HG03520 (cell line): ENCODE data around the gene SDE2.

Experiments used
- ATAC-seq: cut with Tn5 transposase; IDR thresholded peaks from one replicate; pipeline ENCODE4 v1.9.1; 2021; ENCODE audit warnings: mild to moderate bottlenecking, moderate library complexity; ENCODE audit not compliant: unreplicated experiment

SDE2 gene

DNA sequence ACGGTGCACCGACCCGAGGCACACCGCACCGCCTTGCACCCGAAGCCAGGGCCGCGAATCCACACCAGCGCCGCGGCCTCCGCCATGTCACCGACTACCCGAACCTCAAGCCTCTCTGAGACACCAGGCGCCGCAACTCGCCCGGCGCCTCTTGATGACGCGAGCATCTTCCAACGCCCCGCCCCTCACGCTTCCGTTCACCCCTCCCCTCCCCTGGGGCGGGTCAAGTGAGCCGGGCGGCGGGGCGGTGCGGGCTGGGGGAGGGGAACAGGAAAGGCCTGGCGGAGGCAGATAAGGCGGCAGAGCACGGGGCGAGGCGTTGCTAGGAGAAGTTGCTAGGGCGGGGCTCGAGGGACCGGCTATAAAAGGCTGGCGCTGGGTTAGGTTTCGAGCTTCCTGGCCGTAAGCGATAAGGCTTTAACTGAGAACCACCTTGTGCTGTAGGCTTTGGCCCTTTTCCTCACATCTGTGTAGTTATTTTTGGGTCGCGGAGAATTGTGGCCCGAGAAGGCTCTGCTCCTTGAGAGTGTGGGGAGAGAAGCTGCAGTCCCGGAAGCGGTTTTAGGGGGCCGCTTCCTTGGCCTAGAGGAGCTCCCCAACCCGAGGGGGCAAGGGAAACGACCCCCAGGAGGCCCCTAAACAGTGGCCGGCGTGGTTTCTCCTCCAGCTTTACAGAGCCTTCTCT is at the start of gene SDE2:
Gene SDE2, minus strand, starts transcription at position 117 of the 685 bp plus-strand sequence. Its CDS starts 31 bp downstream, at position 86.
- peak; percentile 73 for ATAC-seq

DNA sequence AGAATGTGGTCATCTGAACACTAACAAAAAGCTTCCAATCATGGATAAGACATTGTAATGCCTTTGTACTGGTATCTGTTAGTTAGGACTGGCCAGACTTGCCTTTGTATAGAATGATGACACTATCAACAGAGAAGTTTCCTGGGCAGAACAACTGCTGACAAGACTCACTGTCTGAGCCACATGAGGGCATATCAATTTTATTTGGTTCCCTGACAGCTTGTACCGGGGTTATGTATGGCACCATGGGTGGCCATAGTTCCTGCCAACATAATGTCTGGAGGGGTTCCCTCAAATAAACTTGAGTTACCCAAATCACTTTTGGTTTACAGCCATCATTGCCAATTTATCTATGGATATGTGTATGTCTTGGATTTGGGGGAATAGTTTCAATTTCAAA is 49.7 kb upstream of the SDE2 start:
- ATAC-seq = no peak

DNA sequence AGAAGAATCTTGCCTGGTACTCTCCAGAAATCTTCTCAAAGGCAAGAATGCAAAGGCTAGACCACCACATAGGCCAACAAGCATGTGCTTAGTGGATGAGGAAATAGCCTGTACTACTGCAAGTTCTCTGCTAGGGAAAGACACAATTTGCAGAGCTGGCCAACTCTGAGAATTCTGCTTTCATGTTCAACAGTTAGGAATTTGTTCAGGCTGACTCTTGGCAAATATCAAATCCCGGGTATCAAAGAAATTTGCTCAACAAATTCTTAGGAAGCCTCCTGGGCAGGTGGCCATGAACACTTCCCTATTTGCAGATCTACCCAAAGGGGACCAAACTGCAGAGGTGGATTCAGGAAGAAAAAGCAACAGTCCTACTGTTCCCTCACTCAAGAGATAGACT is 48.4 kb upstream of the SDE2 start:
- no peak for ATAC-seq

DNA sequence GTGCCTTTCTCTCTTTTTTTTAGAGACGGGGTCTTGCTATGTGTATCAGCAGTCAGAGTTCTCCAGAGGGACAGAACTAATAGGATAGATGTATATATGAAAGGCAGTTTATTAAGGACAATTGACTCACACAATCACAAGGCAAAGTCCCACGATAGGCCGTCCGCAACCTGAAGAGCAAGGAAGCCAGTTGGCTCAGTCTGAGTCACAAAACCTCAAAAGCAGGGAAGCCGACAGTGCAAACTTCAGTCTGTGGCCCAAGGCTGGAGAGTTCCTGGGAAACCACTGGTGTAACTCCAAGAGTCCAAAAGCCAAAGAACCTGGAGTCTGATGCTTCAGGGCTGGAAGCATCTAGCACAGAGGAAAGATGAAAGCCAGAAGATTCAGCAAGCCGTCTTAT is 47.1 kb upstream of the SDE2 start:
- ATAC-seq = no peak

DNA sequence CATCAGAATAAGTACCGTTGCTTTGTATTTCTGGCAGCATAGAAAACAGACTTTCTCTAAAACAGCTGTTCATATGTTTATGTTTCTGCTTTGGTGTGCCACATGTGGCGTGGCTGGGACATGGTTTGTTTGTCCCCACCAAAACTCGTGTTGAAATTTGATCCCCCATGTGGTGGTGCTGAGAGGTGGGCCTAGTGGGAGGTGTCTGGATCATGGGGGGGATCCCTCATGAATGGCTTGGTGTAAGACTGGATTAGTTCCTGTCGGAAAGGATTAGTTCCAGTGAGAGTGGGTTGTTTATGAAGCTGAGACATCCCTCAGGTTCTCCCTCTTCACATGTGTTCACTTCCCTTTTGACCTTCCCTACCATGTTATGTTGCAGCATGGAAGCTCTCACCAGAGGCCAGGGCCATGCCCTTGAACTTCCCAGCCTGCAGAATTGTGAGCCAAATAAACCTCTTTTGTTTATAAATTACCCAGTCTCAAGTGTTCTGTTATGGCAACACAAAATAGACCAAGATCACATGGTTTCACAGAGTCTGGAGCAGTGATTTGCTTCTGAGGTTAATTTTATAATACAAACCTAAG is 45.5 kb upstream of the SDE2 start:
- ATAC-seq = no peak

DNA sequence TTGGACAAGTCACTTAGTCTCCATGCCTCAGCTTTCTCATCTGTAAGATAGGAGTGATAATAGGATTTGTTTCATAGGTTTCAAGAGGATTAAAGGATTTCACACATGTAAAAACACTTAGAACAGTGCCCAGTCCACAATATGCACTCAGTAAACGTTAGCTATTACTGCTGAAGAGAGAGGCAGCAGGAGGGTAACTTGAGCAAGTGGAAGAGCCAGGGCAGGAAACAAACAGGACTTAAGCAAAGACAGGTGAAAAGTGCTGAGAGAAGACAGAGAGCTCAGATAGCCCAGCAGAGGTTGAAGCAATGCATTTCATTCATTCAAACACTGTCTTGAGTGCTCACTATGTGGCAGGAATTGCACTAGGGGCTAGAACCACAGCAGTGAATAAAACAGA is 42.3 kb upstream of the SDE2 start:
- ATAC-seq = no peak

DNA sequence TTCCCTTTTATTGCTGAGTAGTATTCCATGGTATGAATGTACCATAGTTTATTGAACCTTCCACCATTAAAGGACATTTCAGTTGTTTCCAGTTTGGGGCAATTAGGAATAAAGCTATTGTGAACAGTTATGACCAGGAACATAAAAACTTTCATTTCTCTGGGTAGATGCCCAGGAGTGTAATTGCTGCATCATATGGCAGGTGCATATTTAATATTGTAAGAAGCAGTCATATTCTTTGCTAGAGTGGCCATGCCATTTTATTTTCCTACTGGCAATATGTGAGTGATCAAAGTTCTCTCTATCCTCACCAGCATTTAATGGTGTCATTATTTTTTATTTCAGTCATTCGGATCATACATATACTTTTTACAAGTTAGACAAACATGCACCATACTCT is 39.5 kb upstream of the SDE2 start:
- ATAC-seq = no peak

DNA sequence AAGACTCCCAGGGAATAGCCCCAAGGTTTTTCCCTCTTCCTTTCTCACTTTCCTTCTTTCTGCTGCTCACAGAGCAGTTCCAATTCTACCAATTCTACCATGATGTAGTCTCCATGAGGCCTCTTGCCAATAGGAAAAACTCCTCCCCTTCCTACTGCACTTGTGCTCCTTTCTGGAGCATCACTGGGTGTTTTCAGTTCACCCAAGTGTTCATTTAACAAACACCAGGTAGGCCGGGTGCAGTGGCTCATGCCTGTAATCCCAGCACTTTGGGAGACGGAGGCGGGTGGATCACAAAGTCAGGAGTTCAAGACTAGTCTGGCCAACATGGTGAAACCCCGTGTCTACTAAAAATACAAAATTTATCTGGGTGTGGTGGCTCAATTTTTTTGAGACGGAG is 36.8 kb upstream of the SDE2 start:
- no peak for ATAC-seq

DNA sequence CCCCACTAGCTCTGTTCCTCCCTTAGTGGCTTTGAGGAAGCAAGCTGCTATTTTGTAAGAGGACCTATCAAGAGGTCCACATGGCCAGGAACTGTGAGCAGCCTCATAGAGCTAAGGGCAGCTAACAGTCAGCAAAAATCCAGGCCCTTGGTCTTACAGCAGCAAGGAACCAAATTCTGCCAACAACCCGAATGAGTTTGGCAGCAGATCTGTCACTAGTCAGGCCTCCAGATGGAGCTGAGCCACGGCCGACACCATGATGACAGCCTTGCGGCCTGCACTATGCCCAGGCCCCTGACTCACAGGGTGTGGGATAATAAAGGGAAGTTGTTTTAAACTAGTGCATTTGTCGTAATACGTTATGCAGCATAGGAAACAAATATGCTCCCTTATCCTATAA is 35.3 kb upstream of the SDE2 start:
- no peak for ATAC-seq

DNA sequence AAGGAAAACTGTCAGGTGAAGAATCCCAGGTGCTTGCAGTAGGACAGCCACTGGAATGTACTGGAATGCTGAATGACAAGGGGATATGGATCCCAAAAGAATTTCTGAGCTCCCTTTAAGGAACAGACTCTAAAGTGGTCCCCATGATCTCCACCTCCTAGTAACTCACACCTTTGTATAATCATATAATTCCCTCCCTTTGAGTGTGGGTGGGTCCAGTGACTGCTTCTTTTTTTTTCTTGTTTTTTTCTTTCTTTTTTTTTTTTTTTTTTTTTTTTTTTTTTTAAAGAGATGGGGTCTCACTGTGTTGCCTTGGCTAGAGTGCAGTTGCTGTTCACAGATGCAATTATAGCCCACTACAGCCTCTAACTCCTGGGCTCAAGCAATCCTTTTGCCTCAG is 34.8 kb upstream of the SDE2 start:
- no peak for ATAC-seq

DNA sequence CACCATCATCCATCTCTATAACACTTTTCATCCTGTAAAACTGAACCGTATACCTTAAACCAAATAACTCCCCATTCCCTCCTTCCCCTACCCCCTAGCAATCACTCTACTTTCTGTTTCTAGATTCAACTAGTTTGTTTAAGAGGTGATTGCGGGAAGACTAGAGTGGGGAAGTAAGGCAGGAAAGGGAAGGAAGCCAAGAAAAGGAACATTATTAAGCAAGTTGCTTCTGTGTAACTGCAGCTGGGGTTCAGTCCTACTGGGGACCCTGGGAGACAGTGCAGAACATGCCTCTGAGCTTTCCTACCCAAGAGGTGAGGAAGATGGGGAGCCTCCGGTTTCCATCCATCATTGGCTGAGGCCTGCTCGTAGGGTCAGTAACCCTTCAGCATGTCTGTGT is 34.4 kb upstream of the SDE2 start:
- no peak for ATAC-seq

DNA sequence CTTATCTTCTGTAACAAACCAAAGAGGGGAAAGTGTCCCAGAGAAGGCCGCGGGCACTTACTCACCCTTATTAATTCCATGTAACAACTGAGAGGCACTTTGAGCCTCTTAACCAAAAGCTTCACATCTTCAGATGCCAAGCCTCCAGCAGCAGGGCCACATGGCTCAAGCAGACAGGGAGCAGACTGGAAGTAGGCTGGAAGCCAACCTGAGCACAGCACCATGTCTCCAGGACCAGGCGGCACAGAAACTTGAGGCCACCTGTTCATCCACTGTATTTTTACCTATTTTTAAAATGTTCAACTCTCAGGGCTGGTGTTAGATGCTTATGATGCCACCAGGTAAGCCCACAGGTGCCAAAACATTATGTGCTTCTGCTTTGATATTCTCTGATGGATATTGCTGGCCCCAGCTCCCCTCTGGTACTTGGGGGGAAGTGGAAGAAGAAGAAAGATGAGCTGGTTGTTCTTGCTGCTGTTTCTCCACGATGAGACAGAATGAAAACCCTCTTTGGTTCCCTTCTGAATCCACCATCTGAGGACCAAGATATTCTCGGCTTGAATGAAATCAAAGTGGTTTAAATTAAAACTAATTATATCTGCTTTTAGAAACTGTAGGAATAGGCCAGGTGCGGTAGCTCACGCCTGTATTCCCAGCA is 30.6 kb upstream of the SDE2 start:
- ATAC-seq = no peak

DNA sequence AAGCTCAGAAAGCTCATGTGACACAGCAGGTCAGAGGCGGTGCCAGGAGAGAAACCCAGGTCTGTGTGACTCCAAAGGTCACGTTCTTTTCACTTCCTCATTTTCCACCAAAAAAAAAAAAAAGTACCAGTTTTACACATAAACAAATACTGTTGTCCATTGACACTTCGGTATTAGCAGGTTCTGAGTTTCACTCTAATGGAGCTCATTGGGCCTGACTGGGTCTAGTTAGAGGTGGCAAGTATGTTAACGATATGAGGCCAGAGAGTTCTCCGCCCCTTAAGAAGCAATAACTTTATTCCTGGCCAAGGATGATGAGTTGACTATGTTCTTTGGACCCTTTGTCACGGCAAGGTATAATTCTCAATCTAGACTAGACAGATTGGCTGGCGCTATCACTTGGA is 30.0 kb upstream of the SDE2 start:
- ATAC-seq = peak; percentile 90

DNA sequence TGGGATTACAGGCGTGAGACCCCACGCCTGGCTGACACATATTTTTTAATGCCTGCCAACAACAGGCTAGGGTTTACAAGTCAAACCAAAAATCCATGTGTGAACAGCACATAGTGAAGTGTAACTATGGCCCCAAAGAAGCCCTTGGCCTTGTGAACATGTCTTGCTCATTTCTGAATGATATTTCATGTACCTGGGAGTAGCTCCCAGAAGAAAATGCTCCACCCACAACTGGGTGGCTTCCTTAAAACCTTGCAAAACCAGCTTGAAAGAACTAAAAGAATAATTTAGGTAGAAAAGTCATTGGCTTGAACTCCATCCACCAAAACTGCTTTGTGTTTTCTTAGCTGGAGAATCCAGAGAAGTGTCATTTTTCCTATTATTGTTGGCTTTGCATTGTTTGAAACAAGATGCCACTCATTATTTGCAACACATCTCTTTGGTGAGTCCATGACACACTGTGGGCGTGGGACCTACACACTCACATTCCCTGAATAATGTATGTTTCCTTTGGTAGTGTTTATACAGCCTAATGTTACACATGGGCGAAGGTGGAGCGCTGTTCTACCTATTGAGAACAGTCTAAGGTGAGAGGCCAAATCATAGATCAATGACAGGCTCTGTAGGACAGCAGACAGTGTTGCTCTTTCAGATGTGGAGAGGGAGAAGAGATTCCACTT is 28.5 kb upstream of the SDE2 start:
- ATAC-seq = no peak

DNA sequence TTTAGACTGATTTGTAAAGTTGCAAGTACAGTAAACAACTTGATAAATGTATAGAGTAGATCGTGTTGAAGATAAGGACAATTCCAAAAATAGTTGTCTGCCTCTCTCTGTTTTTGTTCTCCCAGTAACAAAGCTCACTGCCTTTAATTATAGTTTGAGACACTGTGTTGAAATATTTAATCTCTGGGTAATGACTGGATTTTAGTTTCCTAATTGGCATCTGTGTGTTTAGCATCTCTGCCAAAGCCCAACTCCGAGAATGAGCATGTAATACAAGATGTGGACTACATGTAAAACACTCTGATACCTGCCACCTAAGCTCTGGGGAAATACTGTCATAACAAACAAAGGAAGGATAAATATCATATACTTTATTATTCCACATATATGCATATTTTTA is 27.7 kb upstream of the SDE2 start:
- no peak for ATAC-seq

DNA sequence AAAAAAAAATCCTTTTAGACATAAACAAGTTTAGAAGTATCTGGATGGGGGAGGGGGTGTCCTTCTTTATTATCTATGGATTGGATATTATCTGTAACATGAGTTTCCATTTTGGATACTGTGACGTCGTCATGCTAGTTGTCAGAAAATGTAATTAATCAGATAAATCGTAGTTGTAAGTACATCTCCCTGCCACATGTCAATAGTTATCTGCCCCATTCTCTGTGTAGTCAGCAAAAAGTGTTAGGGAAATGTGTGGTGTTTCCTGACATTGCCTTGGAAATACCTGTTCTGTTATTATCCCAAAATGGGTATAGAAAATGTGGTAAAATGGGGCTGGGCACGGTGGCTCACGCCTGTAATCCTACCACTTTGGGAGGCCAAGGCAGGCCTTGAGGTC is 24.6 kb upstream of the SDE2 start:
- no peak for ATAC-seq

DNA sequence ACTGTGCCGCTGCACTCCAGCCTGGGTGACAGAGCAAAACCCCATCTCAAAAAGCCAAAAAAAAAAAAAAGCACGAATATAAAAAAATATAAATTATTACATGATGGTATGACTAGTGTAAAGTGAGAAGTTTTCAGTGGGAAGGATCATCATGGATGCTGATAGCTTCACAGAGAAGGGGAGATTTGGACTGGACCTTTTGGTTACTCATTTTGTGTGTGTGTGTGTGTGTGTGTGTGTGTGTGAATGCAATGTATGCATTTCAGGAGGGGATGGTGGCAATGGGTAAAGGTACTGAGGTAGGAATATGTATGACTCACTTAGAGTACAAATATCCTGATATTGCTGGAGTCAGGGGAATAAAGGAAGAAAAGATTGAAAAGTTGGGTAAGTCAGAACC is 22.7 kb upstream of the SDE2 start:
- no peak for ATAC-seq

DNA sequence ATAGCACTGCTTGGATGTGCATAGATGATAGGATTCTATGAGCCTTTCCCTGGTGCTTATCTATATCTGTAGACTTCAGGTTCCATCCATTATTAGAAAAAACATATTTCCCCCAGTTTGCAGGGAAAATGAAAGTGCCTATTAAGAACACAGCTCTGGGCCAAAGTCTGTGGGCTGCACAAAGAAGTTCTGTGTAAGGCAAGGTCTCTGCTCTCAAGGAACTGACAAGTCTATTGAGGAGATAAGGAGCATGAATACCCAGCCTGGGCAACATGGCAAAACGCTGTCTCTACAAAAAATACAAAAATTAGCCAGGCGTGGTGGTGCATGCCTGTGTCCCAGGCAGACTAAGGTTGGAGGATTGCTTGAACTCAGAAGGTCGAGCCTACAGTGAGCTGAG is 22.3 kb upstream of the SDE2 start:
- ATAC-seq = no peak

DNA sequence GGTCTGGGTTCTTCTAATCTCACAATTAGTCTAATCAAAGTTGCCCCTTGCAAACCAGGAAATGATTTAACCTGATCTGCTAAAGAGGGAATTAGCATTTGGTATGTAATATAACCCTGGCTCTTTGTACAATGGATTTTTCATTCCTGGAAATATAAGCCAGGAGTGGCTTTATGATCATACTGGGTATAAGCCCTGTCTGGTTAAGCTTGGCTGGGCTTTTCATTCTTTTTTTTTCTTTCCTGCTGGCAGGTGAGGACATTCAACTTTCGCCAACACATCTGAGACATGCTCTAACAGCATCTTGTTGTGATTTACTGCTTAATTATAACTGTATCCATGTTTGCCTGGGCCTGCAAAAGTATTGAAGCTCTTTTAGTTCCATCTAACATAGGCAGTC is 20.4 kb upstream of the SDE2 start:
- no peak for ATAC-seq

DNA sequence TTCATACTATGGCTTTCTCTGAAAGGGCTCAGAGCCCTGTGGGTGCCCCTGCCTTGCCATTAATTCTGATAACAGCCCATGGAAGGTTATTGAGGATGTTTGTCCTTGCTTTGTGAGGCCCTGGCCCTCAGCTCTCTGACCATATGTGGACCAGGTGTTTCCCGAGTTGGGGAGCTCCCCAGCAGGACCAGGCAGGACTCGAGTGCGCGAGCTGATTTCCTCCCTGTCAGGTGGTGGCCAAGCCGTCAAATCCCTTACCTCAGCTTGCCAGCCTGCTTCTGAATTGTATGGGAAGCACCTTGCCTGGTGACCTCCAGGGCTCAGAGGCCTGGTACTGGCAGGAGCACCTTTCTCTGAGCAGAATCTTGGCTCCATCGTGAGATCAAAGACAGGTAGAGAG is 17.9 kb upstream of the SDE2 start:
- ATAC-seq = no peak

DNA sequence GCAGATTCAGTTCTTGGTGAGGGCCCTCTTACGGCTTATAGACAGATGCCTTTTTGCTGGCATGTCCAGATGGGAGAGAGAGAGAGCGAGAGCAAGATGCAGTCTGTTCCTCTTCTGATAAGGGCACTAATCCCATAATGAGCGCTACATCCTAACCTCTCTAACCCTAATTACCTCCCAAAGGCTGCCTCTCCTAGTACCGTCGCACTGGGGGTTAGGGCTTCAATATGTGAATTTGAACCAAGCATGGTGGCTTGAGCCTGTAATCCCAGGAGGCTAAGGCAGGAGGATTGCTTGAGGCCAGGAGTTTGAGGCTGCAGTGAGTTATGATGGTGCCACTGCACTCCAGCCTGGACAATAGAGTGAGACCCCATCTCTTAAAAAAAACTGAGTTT is 10.5 kb upstream of the SDE2 start:
- no peak for ATAC-seq
